RPMI7951 (cell line): ENCODE data around the gene RAB6C. TPM values are rescaled to one million over a fixed set of nuclear protein-coding genes. Genes with fewer than 3 reads are reported as not detected.
A peak's percentile ranks its signal among the peaks of the same experiment; 100 is the strongest.
"Not testable (repeated sequence)": the region's sequence is repeated elsewhere in the genome, so short reads cannot be mapped to it uniquely, and the experiment has no call there.

ENCODE experiments used
- DNase-seq: peaks from one replicate; pipeline ENCODE4 v3.0.0-alpha.2; 2012; ENCODE audit warnings: low read depth
- total RNA-seq: library from RNA; depleted of rRNA; stranded (reverse); fragments of >200 nt; shearing (Covaris generic); gene quantifications from 2 replicates; pipeline ENCODE4 v1.2.3, GENCODE V29; 2014; rRNA removed

The RAB6C gene
- not detected in 2 replicates for total RNA-seq

DNA sequence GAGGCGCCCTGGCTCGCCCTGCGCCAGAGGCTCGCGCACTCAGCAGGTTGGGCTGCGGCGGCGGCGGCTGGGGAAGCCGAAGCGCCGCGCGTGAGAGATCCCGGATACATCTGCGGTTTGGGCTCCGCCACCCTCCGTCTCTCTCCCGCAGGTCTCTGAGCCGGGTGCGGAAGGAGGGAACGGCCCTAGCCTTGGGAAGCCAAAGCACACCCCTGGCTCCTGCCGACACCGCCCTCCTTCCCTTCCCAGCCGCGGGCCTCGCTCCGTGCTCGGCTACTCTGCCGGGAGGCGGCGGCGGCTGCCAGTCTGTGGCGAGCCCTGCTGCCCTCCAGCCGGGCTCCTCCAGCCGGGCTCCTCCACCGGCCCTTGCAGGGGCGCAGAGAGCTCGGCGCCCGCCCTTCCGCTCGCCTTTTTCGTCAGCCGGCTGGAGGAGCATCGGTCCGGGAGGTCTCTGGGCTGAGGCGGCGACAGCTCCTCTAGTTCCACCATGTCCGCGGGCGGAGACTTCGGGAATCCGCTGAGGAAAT lies at the start of gene RAB6C:
Gene RAB6C, plus strand, starts transcription at position 38 of the 527 bp plus-strand sequence. Its CDS starts 450 bp downstream, at position 488.
- DNase-seq, result peak; percentile 10

DNA sequence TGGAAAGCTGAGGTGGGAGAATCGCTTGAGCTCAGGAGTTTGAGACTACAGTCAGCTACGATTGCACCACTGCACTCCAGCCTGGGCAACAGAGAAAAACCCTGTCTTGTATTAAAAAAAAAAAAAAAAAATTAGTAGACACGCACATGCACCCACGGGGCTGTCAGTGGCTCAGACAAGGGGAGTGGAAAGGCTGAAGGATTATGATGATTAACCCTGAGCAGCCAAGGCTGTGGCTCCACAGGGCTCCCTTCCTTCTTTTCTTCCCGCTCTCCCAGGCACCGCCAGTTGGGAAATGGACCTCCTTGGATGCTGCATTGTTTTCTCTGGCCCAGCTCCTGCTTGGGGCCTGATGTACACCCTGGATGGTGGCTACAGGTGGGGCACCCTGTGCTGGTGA lies 49.0 kb upstream of the RAB6C start:
- DNase-seq, result peak; percentile 65

- DNase-seq, result not testable (repeated sequence)
Measured at GRCh38 chr2:129933387-129933786, 46.1 kb upstream of the RAB6C start.

DNA sequence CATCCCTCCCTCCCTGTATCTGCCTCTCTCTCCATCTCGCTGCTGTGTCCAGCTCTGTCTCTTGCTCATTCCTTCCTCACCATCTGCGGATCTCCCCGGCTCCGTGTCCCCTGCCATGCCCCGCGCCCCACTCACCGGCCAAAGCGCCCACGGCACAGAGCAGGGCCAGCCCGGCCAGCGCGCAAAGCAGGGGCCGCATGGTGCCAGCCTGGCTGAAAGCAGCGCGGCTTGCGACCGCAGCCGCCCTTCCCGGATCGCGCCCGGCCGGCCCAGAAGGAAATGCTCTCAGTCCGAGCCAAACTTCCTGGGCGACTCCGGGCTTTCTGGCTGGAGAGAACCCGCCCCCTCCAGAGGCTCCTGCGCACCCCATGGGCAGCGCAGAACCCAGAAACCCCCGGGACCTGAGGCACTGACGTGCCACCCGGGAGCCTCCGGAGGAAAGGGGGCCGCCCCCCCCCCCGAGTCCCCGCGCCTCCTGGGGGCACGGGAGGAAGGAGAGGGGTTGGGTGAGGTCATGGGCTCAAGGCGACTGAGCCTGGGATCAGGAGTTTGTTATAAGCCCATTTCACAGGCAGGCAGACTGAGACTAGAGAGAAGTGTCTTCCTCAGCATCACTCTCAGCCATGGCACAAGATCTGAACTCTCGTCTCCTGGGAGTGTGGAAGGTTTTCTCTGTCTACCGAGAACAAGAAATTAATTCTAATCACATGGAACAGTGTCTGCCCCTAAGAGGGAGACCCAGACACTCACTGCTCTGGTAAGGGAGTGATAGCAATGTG lies 45.2 kb upstream of the RAB6C start:
- DNase-seq, result peak; percentile 45

- peak; percentile 22 for DNase-seq
Measured at GRCh38 chr2:129935118-129935517, 44.3 kb upstream of the RAB6C start.

DNA sequence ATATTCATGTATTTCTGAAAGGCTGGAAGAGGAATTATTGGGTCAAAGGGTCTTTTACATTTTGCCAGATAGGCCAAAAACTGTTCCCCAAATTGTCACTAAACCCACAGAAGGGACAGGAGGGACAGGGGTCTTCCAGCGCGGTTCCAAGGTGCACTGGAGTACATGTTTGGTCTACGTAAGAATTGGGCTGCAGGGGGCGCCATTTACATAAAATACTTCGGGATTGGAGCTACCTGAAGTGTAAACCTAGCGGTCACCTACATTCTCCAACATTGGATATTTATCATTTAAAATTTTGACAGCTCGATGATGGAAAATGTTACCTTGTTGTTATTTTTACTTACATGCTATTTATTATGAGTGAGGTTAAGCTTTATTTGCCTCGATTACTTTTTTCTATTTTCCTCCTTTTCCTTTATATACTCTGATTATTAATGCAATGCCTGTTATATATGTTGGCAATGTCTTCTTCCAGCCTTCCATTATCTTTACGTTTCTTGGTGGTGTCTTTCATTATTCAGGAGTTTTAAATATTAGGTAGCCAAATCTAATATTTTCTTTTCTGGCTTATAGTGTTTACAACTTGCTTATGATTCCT lies 43.0 kb upstream of the RAB6C start:
- DNase-seq, result no peak

- not testable (repeated sequence) for DNase-seq
Measured at GRCh38 chr2:129938850-129939471, 40.5 kb upstream of the RAB6C start.

DNA sequence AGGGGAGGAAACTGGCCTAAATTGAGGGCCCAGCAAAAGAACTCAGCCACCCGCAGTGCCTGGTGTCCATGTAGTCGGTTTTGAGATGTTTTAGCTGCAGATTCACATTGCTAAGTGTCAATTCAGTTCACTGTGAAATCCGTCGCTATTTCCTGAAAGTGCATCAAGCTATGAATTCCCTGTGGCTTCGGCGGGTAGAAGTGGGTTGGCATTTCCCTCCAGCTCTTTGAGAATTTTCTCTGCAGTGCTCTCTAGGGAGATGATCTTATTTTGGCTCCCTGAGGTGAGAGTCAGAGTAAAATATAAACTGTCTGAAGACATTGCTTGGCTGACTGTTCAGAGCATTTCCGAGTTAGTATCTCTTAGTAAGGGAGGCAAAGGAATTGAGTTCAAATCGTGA lies 36.0 kb upstream of the RAB6C start:
- DNase-seq, result not testable (repeated sequence)

GRCh38 chr2:129945557-129945956 lies 33.9 kb upstream of the RAB6C start:
- no peak for DNase-seq

GRCh38 chr2:129947712-129948111 lies 31.8 kb upstream of the RAB6C start:
- DNase-seq, result not testable (repeated sequence)

DNA sequence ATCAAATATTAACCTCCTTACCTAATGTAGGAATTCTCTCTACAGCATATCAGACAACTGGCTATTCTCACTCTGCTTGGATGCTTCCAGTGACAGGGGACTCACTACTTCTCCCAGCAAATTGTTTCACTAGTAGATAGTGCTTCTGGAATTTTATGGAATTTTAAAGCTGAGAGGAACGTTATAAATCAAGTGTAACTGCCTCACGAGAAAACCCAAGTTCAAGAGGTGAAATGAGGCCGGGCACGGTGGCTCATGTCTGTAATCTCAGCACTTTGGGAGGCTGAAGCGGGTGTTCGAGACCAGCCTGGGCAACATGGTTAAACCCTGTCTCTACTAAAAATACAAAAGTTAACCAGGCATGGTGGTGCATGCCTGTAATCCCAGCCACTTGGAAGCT lies 23.3 kb upstream of the RAB6C start:
- not testable (repeated sequence) for DNase-seq

GRCh38 chr2:129957891-129958290 lies 21.6 kb upstream of the RAB6C start:
- DNase-seq, result no peak

DNA sequence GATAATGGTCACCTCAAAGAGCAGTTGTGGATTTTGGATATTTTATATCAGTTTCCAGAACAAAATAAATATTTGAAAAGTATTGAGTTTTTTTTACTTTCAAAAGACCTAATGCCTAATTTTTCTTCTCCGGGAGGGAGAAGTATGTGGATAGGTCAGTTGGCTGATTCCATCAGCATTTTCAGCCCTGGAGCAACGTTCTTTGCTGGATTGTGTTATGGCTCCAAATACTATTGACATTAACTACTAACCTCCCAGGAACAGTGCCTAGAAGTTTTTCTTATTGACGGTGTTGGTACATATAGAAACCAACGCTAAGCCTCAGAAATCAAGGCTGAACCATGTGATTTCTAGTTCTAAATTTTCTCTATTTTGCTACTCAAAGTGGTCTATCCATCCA lies 20.7 kb upstream of the RAB6C start:
- DNase-seq, result not testable (repeated sequence)

GRCh38 chr2:129968605-129969004 lies 10.9 kb upstream of the RAB6C start:
- not testable (repeated sequence) for DNase-seq

DNA sequence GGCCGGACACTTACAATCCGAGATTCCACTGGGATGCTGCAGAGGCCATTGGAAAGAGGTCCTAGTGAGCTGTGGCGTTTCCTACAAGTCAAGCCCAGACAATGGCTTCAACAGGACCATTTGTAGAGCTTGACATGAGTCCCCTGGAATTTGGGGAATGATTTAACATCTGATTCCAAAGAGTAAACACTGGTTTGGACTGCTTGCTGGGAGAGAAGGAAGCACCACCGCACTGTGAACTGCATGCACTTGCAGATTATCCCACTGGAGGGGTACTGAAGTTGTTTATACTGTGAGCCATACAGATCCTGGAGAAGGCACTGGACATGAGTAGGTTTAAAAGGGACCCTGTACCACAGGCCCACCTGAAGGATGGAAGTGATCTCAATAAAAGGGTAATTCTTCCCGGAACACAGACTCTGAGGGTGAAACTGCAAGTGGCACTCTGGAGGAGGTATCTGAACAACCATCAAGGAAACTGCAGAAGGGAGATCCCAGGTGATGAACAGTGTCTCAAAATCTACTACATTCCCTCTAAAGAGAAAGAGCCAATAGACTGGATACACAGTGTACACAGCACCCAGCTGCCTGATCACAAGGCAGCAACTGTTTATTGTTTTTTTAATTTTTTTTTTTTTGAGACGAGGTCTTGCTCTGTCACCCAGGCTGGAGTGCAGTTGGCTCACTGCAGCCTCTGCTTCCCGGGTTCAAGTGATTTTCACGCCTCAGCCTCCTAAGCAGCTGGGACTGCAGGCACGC lies 4.3 kb upstream of the RAB6C start:
- no peak for DNase-seq

DNA sequence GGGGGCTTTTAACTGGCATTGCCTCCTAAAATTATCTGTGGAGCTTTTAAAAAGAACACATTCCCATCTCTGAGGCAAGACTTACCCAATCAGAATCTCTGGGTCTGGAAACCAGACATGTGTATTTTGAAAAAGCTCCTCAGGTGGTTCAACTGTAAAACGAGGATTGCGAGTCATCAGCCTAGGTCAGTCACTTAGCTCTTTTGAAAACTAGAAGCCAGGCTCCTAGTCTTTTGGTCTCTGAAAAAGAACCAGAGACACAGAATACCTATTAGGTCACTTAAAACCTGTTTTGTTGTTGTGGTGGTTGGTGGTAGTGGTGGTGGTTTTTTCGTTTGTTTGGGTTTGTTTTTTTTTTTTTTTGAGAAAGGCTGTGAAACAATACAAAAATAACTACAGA lies 2.5 kb upstream of the RAB6C start:
- DNase-seq, result not testable (repeated sequence)

- no peak for DNase-seq
Measured at GRCh38 chr2:129977986-129978385, 1.5 kb upstream of the RAB6C start.

DNA sequence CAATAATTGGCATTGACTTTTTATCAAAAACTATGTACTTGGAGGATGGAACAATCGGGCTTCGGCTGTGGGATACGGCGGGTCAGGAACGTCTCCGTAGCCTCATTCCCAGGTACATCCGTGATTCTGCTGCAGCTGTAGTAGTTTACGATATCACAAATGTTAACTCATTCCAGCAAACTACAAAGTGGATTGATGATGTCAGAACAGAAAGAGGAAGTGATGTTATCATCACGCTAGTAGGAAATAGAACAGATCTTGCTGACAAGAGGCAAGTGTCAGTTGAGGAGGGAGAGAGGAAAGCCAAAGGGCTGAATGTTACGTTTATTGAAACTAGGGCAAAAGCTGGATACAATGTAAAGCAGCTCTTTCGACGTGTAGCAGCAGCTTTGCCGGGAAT lies 780 bp downstream of the RAB6C start:
- DNase-seq, result not testable (repeated sequence)

DNA sequence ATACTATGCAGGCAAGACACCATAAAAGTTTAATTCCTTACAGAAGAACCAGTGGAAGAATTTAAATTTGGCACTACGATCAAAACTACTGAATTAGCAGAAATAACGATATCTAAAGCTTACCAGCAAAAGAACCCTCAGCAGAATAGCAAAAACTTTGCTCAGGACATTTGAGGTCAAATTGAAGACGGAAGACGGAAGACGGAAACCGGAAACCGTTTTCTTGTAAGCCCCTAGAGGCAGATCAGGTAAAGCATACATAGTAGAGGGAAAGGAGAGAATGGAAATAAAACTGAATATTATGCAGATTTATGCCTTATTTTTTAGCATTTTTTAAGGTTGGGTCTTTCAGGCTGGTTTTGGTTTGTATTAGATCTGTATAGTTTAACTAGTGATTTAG lies 2.2 kb downstream of the RAB6C start:
- not testable (repeated sequence) for DNase-seq

- no peak for DNase-seq
Measured at GRCh38 chr2:129984426-129984825, 5.0 kb downstream of the RAB6C start.

DNA sequence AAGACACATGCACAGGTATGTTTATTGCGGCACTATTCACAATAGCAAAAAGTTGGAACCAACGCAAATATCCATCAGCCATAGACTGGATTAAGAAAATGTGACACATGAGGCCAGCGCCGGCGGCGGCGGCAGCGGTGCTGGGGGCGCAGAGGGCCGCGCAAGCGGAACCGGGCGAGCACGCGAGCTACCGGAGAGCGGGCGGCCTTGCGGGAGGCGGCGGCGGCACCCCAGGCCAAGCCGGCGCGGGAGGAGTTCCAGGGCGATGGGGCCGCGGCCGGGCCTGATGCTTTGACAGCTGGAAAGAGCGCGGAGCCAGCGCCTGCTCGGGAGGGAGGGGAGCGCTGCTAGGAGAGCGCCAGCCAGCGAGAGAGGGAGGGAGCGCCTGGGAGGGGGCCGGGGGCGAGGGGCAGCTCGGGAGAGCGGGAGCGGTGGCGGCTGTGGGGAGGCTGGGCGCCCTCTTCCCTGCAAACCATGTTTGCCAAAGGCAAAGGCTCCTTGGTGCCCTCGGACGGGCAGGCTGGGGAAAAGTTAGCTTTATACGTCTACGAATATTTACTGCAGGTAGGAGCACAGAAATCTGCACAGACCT lies 13.0 kb downstream of the RAB6C start:
- DNase-seq, result not testable (repeated sequence)
